NB4 (cell line): ENCODE results near the gene CFAP45.

Source experiments
- MYC ChIP-seq: IDR thresholded peaks from 2 replicates; pipeline ENCODE4 v1.6.1; 2011; ENCODE audit warnings: low read depth, low read length
- POLR2A ChIP-seq: IDR thresholded peaks from 2 replicates; pipeline ENCODE4 v1.6.1; 2011; ENCODE audit warnings: mild to moderate bottlenecking; ENCODE audit not compliant: insufficient read length; ENCODE audit errors: extremely low read depth
- TF ChIP-seq, protein P1 (sequence below): IDR thresholded peaks from one replicate; pipeline ENCODE4 v1.5.1; 2012; ENCODE audit warnings: low read depth, low read length

DNA sequence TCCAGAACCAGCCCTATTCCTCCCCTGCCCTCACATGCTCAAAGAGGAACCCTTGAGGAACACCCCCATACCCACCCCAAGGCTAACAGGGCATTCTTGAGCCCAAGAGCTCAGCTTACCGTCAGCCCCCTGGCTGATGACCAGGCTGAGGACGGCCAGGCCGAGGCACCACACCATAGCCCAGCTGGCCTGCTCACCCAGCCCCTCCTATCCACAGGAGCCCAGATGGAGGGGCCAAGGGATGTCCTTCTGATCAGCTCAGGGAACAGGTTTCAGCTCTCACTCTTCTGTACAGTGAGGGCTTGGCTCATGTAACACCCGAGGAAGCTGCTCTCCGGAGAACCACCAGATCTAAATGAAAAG, 43.3 kb upstream of the CFAP45 start:
- TF ChIP-seq, protein P1, sequence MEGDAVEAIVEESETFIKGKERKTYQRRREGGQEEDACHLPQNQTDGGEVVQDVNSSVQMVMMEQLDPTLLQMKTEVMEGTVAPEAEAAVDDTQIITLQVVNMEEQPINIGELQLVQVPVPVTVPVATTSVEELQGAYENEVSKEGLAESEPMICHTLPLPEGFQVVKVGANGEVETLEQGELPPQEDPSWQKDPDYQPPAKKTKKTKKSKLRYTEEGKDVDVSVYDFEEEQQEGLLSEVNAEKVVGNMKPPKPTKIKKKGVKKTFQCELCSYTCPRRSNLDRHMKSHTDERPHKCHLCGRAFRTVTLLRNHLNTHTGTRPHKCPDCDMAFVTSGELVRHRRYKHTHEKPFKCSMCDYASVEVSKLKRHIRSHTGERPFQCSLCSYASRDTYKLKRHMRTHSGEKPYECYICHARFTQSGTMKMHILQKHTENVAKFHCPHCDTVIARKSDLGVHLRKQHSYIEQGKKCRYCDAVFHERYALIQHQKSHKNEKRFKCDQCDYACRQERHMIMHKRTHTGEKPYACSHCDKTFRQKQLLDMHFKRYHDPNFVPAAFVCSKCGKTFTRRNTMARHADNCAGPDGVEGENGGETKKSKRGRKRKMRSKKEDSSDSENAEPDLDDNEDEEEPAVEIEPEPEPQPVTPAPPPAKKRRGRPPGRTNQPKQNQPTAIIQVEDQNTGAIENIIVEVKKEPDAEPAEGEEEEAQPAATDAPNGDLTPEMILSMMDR: no peak
- TF ChIP-seq MYC (no peak), POLR2A (no peak)
